ENCODE results near the gene PCDH19.

PCDH19 gene

GRCh38 chrX:100296183-100296753, 113.8 kb downstream of the PCDH19 start:
- DNase-seq: no peak

GRCh38 chrX:100294965-100295364, 115.1 kb downstream of the PCDH19 start:
- no peak for DNase-seq

DNA sequence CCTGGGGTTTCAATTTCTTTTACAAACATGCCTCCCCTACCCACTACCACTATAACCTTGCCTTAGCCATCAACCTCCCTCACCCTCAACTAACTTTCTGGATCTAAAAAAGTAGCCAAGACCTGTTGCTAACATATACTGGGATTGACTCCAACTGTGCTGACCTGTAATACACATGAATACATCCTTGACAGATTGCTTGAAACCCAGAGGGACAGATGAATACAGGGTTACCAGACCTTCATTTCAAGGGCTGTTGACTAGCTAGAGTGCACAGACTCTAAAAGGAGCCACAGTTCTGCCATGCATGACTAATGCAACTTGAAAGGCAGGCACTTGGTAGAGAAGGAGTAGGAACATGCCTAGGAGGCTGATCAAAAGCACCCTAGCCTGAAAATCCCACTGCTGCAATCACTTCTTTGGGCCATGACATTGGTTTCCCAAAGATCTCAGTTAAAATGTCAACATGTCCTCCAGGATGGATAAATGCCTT, 121.0 kb downstream of the PCDH19 start:
- DNase-seq: no peak

DNA sequence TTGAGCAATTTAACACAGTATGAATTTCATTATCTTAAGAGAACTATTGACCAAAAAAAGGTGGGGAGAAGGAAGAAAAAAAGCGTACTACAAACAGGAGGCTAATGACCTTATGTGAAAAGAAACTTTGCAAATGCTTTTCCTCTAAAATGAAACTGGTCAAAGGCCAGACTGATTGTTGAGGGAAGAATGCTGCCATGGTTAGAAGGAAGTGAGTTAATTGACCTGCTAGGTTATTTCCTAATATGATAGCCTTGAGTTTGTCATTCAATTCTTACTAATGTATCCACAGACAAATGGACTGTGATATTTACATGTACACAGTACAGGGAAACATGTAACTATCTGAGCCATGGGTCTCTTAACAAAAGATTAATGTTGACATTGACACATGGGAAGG, 132.8 kb downstream of the PCDH19 start:
- no peak for DNase-seq

DNA sequence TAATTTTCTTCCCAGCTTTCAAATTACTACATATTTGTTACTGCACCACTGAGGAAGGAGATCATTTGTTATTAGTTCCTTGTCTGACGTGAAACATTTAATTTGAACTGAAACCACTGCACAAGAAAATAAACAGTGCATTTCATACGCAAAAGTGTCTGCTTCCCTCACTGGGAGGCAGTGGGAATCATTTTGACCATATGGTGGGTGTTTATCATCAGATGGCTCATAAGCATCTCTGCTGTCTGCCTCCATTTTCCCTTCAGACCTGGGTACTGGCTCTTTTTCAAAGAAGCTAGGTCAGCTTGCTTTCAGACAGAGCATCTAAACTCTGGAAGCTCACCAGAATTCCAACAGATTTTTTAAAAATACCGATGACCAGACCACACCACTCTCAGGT, 135.2 kb downstream of the PCDH19 start:
- DNase-seq: no peak

DNA sequence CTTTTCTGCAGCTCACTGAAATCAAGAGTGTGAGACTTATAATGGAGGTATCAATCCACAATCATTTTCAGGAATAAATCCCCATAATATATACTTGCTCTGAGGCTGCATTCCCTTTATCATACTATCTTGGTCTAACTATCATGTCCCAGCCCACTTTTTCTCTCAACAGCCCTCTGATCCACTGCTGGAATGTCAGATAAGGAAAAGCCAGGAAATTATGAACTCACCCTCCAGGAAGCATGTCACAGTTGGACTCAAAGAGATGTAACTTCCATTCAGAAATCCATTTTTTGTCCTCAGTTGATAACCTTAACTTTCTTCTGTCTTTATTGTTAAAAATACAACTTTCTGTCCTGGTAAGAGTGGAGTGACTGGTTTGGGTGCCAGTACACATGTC, 144.9 kb downstream of the PCDH19 start:
- no peak for DNase-seq

GRCh38 chrX:100264200-100264599, 145.9 kb downstream of the PCDH19 start:
- DNase-seq: no peak

GRCh38 chrX:100263650-100264049, 146.4 kb downstream of the PCDH19 start:
- no peak for DNase-seq

DNA sequence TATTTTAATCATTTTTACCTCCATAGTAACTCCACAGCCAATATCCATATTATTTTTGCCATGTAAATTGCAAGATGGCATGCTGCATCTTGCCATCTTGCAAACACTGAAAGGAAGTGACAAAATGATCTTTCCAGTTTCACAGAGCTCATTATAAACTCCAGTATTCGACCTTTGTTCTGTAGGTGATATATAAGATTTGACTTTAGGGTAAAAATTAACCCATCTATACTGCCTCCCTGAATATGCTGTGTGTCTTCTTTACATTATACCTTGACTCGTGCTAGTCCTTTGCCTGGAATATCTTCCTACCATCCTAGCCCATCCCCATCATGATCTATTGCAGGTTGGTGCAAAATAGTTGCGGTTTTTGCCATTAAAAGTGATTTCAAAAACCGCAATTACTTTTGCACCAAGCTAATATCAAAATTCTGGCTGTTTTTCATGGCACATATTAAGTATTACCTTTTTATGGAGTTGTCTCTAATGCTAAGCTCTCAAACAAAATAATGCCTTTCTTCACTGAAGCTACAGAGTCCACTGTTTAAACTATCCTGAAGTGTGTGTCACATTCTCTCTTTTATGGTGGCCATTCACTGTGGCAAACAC, 161.1 kb downstream of the PCDH19 start:
- DNase-seq: no peak

DNA sequence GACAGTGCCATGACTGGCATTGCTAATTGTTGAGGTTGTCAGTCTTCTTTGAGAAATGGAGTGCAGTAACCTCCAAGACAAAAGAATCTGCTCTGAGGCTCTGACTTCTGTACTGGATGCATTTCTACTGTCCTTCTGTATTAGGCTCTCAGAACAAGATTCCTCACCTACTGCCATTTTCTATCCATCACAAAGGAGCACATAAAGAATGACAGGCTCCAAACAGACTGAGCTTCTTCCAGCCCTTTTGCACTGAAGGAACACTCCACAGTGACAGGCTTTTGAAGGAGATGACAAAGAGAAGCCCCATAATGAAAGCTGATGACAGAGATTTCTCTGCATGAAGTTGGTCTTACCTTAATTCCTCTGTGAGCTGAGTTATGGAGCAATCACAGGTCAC, 162.2 kb downstream of the PCDH19 start:
- DNase-seq: no peak

- no peak for DNase-seq
These were observed 165.4 kb downstream of the PCDH19 start for GRCh38 chrX:100244681-100245080.

Measured in activated effector memory CD4-positive, alpha-beta T cell treated with anti-CD3 and anti-CD28 coated beads, Interleukin-2, amount 50 U/mL, for 16 hours (primary cell).